ENCODE measurements around the gene SHQ1.
"Not testable (repeated sequence)": the region's sequence is repeated elsewhere in the genome, so short reads cannot be mapped to it uniquely, and the experiment has no call there.

Gene SHQ1

GRCh38 chr3:72800869-72801268 is 47.4 kb downstream of the SHQ1 start:
- no peak for DNase-seq (ENCODE audit: low read depth in 2 of 2)

- DNase-seq (ENCODE audit: low read depth in 2 of 2), result no peak
These were observed 49.6 kb downstream of the SHQ1 start for GRCh38 chr3:72798552-72799195.

DNA sequence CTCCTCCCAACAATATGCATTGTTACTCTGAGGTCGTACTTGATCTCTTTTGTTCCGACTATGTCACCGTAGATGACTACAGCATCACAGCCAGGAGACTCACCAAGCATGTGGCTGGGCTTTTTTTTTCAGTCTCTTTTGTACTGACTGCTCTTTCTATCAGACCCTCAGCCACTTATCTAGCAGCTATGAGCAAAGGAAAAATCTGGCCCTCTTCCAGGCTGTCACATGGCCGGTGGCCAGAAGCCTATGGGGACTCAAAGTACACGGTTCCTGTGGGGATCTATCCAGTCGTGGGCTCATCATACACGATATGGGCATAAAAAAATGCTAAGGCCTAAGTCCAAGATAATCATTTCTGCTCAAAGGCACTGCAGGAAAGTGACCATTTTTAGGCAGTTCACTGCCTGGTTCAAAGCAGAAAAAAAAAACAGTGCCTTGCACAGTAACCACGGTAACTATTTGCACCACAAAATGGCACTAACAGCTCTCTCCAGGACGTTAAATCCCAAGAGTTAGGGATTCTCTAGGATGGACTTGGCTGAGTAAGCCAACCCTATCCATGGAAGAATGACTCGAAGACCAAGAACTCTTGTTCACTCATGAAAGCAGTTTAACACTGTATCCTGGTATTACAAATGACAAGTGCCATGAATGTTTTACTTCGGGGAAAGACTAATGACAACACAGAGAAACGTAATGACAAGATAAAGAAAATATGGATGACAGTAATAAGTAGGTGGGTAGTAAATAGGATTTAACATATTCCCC is 50.3 kb downstream of the SHQ1 start:
- no peak for DNase-seq (ENCODE audit: low read depth in 2 of 2)

DNA sequence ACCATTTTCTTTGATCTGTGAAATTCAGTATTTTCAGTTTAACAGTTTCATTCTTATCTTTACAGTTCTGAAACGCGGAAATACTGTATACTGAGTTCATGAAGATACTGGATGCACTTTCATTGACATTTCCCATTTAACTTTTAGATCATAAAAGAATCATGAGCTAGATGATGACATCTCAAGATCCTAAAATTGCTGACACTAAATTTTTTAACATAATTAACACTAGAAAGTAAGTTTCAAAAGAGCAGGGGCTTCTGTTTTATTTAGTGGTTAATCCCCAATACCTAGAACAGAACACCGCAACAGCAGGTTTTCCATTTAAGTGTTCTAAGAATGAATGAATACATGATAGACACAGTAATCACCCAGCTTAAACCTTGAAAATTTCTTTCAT is 54.2 kb downstream of the SHQ1 start:
- no peak for DNase-seq (ENCODE audit: low read depth in 2 of 2)

- no peak for DNase-seq (ENCODE audit: low read depth in 2 of 2)
These were observed 57.1 kb downstream of the SHQ1 start for GRCh38 chr3:72791161-72791560.

DNA sequence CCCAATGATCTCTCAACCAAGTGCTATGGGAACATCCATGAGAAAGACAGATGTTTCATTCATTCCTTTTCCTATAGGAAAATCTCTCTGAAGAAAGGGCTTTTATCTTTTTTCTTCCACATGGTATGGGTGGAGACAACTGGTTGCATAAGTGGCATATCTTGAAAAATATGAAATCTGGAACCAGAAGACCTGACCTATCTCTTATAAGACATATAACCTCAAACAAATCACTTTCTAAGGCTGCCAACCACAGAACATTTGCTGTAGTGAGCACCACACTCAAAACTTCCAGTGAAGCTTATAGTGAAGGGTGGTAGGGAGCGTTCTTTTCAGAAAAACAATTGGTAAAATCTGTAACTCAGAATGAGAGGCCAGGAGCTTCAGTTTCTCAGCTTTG is 58.5 kb downstream of the SHQ1 start:
- DNase-seq (ENCODE audit: low read depth in 2 of 2), result no peak

- not testable (repeated sequence) for DNase-seq (ENCODE audit: low read depth in 2 of 2)
These were observed 60.0 kb downstream of the SHQ1 start for GRCh38 chr3:72788232-72788631.

GRCh38 chr3:72786668-72787067 is 61.6 kb downstream of the SHQ1 start:
- no peak for DNase-seq (ENCODE audit: low read depth in 2 of 2)

GRCh38 chr3:72784226-72784625 is 64.0 kb downstream of the SHQ1 start:
- no peak for DNase-seq (ENCODE audit: low read depth in 2 of 2)

DNA sequence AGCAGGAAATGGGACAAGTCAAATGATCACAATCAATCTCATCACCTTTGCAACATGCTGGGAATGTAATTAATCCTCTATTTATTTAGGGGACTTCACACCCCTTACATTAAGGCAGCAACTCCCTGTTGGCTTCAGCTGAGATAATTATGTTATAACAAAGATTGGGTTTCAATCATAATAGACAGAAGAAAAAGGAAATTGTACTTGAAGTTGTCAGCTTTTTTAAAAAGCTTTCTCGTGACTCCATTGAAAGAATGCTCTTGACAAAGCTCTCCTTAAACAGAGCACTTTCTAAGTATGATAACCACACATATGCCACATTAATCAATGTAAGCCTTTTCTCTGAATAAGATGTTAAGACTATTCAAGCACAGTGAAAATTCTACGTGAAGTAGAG is 65.7 kb downstream of the SHQ1 start:
- DNase-seq (ENCODE audit: low read depth in 2 of 2), result no peak

DNA sequence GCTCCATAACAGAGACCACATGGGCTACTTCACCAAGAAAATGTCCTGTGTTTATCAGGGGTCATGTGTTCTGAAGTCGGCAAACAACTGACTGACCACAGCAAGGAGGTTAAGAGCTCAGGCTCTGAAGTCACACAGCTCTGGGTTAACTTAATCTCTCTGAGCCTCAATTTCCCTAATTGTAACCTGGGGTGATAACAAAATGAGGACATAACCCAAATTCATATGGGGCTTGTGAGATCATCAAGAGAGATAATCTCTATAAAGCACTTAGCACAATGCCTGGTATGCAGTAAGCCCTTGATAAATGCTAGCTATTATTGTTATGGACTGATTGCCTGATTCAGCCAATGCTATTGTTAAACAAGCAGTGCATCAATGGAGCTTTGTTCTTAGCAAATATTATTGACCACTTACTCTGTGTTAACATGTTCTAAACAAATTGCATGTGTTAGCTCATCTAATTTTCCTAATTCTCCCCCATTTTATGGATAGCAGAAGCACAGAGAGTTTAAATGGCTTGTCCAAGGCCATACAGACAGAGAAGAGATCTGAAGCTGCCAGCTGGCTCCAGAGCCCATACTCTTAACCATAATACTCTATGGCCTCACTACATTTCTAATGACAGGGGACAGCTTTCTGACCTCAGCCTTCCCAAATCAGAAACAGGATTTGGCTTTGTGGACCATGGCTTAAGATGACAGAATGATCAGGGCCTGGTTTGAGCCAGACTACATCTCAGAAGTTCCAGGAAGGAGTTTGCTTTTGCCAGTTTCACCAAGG is 78.3 kb downstream of the SHQ1 start:
- DNase-seq (ENCODE audit: low read depth in 2 of 2), result no peak

- DNase-seq (ENCODE audit: low read depth in 2 of 2), result no peak
These were observed 79.3 kb downstream of the SHQ1 start for GRCh38 chr3:72768936-72769335.

DNA sequence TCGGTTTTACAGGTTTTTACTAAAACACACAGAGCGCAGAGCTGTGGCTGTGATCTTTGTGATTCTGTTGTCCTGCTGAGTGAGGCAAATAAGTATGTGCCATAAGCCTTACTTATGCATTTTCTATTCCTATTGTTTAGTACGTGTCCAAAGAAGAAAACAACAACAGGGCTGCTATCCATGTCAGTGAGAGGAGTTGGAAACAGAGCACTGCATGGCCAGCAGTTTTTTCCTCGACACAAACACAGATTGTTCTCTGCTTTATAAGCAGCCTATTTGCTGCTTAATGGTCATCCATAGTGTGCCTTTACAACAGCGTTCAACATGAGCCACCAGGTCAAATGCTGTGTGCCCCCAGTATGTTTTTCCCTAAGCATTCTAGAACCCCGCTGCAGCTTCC is 79.8 kb downstream of the SHQ1 start:
- DNase-seq (ENCODE audit: low read depth in 2 of 2), result no peak

- no peak for DNase-seq (ENCODE audit: low read depth in 2 of 2)
These were observed 80.2 kb downstream of the SHQ1 start for GRCh38 chr3:72768006-72768441.

GRCh38 chr3:72766866-72767265 is 81.4 kb downstream of the SHQ1 start:
- DNase-seq (ENCODE audit: low read depth in 2 of 2), result no peak

- DNase-seq (ENCODE audit: low read depth in 2 of 2), result peak in 1 of 2 experiments; percentile 3
These were observed 84.3 kb downstream of the SHQ1 start for GRCh38 chr3:72763751-72764440.

GRCh38 chr3:72761410-72761809 is 86.8 kb downstream of the SHQ1 start:
- DNase-seq (ENCODE audit: low read depth in 2 of 2), result no peak

DNA sequence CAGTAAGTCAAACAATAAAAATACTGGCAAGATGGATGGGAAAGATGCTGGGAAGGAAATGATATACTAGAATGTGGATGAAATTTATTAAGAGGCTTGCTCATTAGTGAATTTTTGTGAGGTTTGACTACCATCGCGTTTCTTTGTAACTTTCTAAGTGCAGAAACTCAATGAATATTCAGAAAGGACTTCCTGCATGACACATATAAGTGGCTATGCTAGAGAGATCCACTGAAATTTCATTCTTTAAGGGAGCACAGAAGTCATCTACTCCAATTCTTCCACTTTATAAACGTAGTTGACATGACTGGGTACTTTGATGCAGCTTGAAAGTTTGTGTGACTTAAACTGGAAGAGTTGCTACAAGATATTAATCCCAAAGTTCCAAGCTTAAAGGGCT is 88.0 kb downstream of the SHQ1 start:
- DNase-seq (ENCODE audit: low read depth in 2 of 2), result no peak

DNA sequence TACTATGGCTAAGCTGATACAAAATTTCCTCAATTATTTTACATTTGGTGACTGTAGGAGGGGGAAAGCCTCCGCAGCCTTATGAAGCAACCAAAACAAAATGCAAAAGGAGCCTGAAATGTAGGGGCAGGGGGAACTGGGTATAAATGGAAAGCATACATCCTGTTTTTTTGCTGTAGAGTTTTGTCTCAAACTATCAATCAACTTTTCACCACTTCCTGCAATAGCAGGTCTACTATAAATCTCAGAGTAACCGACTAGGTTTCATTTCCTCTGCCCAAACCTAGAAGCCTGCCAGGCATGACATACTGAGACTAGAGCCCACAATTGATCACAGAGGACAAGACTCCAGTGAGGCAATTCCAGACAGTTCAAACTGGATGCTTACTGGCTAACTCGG is 91.3 kb downstream of the SHQ1 start:
- peak in 1 of 2 experiments; percentile 5 for DNase-seq (ENCODE audit: low read depth in 2 of 2)

DNA sequence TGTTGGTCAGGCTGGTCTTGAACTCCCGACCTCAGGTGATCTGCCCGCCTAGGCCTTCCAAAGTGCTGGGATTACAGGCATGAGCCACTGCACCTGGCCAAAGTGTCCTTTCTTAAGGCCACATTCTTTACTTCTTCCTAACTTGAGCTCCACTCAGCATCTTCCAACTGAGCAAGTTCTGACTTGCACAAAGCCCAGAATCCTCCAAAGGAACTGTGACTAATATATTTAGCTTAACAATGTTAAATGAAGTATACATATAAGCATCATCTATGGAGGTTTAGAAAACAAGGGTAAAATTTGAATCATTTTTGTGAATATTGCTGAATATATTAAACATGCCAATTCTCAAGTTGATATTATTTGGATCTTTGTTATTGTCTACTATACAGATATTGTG is 93.7 kb downstream of the SHQ1 start:
- DNase-seq (ENCODE audit: low read depth in 2 of 2), result no peak

DNA sequence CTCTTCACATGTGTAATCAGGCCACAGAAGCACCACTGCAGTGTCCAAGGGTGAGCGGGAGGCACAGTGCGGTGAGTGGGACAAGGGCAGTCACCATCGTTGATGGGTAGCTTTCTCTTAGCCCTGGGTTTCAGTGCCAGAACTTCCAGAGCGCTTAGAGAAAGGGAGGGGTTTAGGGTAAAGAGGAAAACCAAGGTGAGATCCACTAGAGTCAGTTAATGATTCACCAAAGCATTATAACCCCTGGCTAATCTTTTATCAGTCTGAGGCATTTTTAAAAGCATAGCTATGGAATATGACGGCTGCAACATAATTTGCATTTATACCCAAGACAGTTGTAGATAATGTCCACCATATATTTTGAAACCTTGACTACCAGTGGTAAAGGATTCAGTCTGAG is 94.8 kb downstream of the SHQ1 start:
- no peak for DNase-seq (ENCODE audit: low read depth in 2 of 2)

GRCh38 chr3:72750405-72750965 is 97.8 kb downstream of the SHQ1 start:
- no peak for DNase-seq (ENCODE audit: low read depth in 2 of 2)
